Cardiac fibroblast (primary cell): ENCODE results near the gene HBA1.
"Not testable (repeated sequence)": the region's sequence is repeated elsewhere in the genome, so short reads cannot be mapped to it uniquely, and the experiment has no call there.

Experiments used
- DNase-seq, 2 donors: peaks; one replicate each; pipeline versions ENCODE4 v3.0.0 to v3.0.0-alpha.2; 2010; ENCODE audit warnings: low read depth in 2 of 2
- H3K4me3 ChIP-seq, 2 donors: replicated peaks in 1 of 2; 1 replicate in 1 of 2; 2 replicates in 1 of 2; pipeline ENCODE4 v1.5.1; 2011; ENCODE audit warnings: low read depth in 2 of 2, low read length in 2 of 2, mild to moderate bottlenecking in 2 of 2, moderate library complexity in 1 of 2
- CTCF ChIP-seq: IDR thresholded peaks from one replicate; pipeline ENCODE4 v1.5.1; 2011; ENCODE audit warnings: low read depth, mild to moderate bottlenecking, low read length, inconsistent platforms

Gene HBA1

GRCh38 chr16:175011-175949 lies 1.2 kb upstream of the HBA1 start:
- TF ChIP-seq CTCF = no peak
- H3K4me3 ChIP-seq = no peak overlapping the region
- DNase-seq = no peak

DNA sequence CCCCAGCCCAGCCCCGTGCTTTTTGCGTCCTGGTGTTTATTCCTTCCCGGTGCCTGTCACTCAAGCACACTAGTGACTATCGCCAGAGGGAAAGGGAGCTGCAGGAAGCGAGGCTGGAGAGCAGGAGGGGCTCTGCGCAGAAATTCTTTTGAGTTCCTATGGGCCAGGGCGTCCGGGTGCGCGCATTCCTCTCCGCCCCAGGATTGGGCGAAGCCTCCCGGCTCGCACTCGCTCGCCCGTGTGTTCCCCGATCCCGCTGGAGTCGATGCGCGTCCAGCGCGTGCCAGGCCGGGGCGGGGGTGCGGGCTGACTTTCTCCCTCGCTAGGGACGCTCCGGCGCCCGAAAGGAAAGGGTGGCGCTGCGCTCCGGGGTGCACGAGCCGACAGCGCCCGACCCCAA lies 474 bp upstream of the HBA1 start:
- DNase-seq, H3K4me3 ChIP-seq: not testable (repeated sequence)

GRCh38 chr16:177394-177822 lies 928 bp downstream of the HBA1 start:
- TF ChIP-seq CTCF = no peak
- no peak overlapping the region for H3K4me3 ChIP-seq
- DNase-seq = peak in 1 of 2 donors; percentile 23

DNA sequence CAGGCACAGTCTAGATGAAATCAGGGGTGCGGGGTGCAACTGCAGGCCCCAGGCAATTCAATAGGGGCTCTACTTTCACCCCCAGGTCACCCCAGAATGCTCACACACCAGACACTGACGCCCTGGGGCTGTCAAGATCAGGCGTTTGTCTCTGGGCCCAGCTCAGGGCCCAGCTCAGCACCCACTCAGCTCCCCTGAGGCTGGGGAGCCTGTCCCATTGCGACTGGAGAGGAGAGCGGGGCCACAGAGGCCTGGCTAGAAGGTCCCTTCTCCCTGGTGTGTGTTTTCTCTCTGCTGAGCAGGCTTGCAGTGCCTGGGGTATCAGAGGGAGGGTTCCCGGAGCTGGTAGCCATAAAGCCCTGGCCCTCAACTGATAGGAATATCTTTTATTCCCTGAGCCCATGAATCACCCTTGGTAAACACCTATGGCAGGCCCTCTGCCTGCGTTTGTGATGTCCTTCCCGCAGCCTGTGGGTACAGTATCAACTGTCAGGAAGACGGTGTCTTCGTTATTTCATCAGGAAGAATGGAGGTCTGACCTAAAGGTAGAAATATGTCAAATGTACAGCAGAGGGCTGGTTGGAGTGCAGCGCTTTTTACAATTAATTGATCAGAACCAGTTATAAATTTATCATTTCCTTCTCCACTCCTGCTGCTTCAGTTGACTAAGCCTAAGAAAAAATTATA lies 1.6 kb downstream of the HBA1 start:
- no peak for TF ChIP-seq CTCF
- no peak overlapping the region for H3K4me3 ChIP-seq
- no peak for DNase-seq

DNA sequence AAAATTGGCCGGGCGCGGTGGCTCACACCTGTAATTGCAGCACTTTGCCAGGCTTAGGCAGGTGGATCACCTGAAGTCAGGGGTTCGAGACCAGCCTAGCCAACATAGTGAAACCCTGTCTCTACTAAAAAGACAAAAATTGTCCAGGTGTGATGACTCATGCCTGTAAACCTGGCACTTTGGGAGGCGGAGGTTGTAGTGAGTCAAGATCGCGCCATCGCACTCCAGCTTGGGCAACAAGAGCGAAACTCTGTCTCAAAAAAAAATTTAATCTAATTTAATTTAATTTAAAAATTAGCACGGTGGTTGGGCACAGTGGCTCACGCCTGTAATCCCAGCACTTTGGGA lies 2.2 kb downstream of the HBA1 start:
- TF ChIP-seq CTCF = no peak
- H3K4me3 ChIP-seq = no peak overlapping the region
- DNase-seq = no peak

DNA sequence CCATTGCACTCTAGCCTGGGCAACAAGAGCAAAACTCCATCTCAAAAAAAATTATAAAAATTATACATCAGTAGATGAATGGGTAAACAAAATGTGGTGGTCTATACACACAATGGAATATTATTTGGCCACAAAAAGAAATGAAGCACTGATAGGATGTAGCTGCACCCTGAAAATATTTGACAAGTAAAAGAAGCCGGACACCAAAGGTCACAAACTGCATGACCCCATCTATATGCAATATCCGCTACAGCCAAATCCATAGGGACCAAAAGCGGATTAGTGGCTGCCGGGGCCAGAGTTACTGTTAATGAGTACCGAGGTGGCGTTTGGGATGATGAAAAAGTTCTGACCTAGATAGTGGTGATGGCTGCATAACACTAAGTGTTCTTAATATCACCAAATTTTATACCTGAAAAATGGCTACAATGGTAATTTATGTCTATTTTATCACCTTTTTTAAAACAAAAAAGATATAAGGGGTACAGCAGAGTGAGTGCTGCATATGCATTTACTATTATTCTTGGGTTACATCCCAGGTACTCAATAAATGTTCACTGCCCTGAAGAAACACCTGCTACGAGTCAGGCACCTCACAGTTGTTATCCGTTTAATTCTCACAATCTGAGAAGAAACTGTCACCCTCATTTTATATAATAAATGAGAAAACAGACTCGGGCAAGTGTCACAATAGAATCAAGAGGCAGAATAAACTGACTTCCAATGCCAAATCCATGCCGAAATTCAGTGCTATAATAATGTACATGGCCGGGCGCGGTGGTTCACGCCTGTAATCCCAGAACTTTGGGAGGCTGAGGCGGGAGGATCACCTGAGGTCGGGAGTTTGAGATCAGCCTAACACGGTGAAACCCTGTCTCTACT lies 3.0 kb downstream of the HBA1 start:
- TF ChIP-seq CTCF = no peak
- no peak for DNase-seq
- H3K4me3 ChIP-seq = no peak overlapping the region
